ENCODE results near the gene ST6GAL1.

DNA sequence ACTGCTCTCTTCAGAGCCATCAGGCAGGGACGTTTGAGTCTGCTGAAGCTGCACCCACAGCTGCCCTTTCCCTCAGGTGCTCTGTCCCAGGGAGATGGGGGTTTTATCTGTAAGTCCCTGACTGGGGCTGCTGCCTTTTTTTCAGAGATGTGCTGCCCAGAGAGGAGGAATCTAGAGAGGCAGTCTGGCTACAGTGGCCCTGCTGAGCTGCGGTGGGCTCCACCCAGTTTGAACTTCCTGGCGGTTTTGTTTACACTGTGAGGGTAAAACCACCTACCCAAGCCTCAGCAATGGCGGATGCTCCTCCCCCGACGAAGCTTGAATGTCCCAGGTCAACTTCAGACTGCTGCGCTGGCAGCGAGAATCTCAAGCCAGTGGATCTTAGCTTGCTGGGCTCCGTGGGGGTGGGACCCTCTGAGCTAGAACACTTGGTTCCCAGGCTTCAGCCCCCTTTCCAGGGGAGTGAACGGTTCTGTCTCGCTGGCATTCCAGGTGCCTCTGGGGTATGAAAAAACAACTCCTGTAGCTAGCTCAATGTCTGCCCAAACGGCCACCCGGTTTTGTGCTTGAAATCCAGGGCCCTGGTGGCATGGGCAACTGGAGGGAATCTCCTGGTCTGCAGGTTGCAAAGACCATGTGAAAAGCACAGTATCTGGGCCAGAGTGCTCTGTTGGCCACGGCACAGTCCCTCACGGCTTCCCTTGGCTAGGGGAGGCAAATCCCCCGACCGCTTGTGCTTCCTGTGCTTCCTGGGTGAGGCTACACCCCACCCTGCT, 21.1 kb upstream of the ST6GAL1 start:
- TF ChIP-seq POLR2A (IDR thresholded peaks at IDR 0.05), result no peak
- TF ChIP-seq, protein P1, sequence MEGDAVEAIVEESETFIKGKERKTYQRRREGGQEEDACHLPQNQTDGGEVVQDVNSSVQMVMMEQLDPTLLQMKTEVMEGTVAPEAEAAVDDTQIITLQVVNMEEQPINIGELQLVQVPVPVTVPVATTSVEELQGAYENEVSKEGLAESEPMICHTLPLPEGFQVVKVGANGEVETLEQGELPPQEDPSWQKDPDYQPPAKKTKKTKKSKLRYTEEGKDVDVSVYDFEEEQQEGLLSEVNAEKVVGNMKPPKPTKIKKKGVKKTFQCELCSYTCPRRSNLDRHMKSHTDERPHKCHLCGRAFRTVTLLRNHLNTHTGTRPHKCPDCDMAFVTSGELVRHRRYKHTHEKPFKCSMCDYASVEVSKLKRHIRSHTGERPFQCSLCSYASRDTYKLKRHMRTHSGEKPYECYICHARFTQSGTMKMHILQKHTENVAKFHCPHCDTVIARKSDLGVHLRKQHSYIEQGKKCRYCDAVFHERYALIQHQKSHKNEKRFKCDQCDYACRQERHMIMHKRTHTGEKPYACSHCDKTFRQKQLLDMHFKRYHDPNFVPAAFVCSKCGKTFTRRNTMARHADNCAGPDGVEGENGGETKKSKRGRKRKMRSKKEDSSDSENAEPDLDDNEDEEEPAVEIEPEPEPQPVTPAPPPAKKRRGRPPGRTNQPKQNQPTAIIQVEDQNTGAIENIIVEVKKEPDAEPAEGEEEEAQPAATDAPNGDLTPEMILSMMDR (IDR thresholded peaks at IDR 0.05), result no peak

Data from heart left ventricle (tissue), 13 donors.